Esophagus squamous epithelium (tissue), 5 donors: ENCODE results near the gene ZNF358. TPM values are rescaled to one million over a fixed set of nuclear protein-coding genes. Genes with fewer than 3 reads are reported as not detected.

Source experiments
- DNase-seq: peaks from one replicate; lab custom pipeline; 2025; lab: John Stamatoyannopoulos, UW
- H3K27ac ChIP-seq, 4 donors: fragments of 200-600 bp; sonication (generic); one replicate each; pipeline ENCODE4 v1.5.1; 2016 to 2019; ENCODE audit warnings: mild to moderate bottlenecking in 1 of 4
- H3K27me3 ChIP-seq, 4 donors: fragments of 200-600 bp; sonication (generic); 1 replicate in 3 of 4; 2 replicates in 1 of 4; pipeline versions ENCODE4 v1.5.1 to v1.6.0; 2017 to 2021; ENCODE audit warnings: antibody characterized with exemption in 1 of 4
- H3K36me3 ChIP-seq, 3 donors: fragments of 200-600 bp; sonication (generic); one replicate each; pipeline ENCODE4 v1.5.1; 2016 to 2019
- H3K4me1 ChIP-seq, 3 donors: fragments of 200-600 bp; sonication (generic); one replicate each; pipeline ENCODE4 v1.5.1; 2017 to 2019
- H3K4me3 ChIP-seq, 4 donors: fragments of 200-600 bp; sonication (generic); 1 replicate in 3 of 4; 2 replicates in 1 of 4; pipeline ENCODE4 v1.5.1; 2016 to 2019; ENCODE audit warnings: mild to moderate bottlenecking in 2 of 4, moderate library complexity in 1 of 4
- H3K9me3 ChIP-seq, 3 donors: fragments of 200-600 bp; sonication (generic); one replicate each; pipeline ENCODE4 v1.5.1; 2016 to 2019
- CTCF ChIP-seq, 6 experiments: fragments of 450-650 bp in 4 of 6; fragments of 200-600 bp in 2 of 6; sonication (generic) in 2 of 6; IDR thresholded peaks; one replicate each; pipeline ENCODE4 v1.5.1; 2016 to 2019; ENCODE audit warnings: antibody characterized with exemption in 6 of 6, mild to moderate bottlenecking in 4 of 6, moderate library complexity in 4 of 6
- POLR2A ChIP-seq, 4 donors: fragments of 450-650 bp; IDR thresholded peaks; one replicate each; pipeline ENCODE4 v1.6.1; 2017; ENCODE audit warnings: antibody characterized with exemption in 4 of 4, mild to moderate bottlenecking in 4 of 4, moderate library complexity in 3 of 4
- WGBS, 2 donors: methylation state at CpG; one replicate each; pipeline ENCODE4 v1.1.5; 2018; 5-methylcytosine and 5-hydroxymethylcytosine counted together
- intact Hi-C: fragments of 100-400 bp; cut with DNase I; formaldehyde crosslinking; loops from one replicate; pipeline ENCODE4 v1.15.0; 2022
- total RNA-seq, 4 donors: library from RNA; depleted of rRNA; stranded (reverse); fragments of >200 nt; gene quantifications; one replicate each; pipeline ENCODE4 v1.1.0, GENCODE V29; 2016
- donor health status: DM: yes; HTN: yes; CAD: no.

The ZNF358 gene
- total RNA-seq, 4 donors from 2014 or later: 3.8 to 42.2 (median 19.5) TPM

GRCh38 chr19:7505682-7506384 lies 10.1 kb upstream of the ZNF358 start:
- H3K4me3 ChIP-seq: peak overlapping the region in 2 of 4 donors; percentile 7 to 32
- no peaks in the 10 kb centered on the region for H3K9me3 ChIP-seq
- DNase-seq: no peak
- H3K4me1 ChIP-seq: peaks cover 4 to 42% (median 14%) of the 10 kb centered on the region in 3 donors
- intact Hi-C loops: no loop called here
- WGBS, 2 donors: 9 to 13% methylated on average over 4 to 8 of the region's 33 CpGs
- peak overlapping the region in 3 of 4 donors; percentile 34 to 48 (median 45) for H3K27ac ChIP-seq
- no peaks in the 10 kb centered on the region for H3K36me3 ChIP-seq
- TF ChIP-seq POLR2A (IDR thresholded peaks at IDR 0.05) (no peak), CTCF (IDR thresholded peaks at IDR 0.05) (no peak)
- H3K27me3 ChIP-seq: peaks cover 0 to 20% (median 0%) of the 10 kb centered on the region in 4 donors

- peaks cover 0 to 12% (median 0%) of the 10 kb centered on the region in 4 donors for H3K27me3 ChIP-seq
- H3K4me1 ChIP-seq: peaks cover 3 to 34% (median 11%) of the 10 kb centered on the region in 3 donors
- H3K27ac ChIP-seq: peak overlapping the region in 3 of 4 donors; percentile 45 to 52 (median 48)
- H3K36me3 ChIP-seq: no peaks in the 10 kb centered on the region
- DNase-seq: peak; percentile 32
- intact Hi-C loops: no loop called here
- H3K4me3 ChIP-seq: peak overlapping the region in 1 of 4 donors; percentile 32
- TF ChIP-seq POLR2A (IDR thresholded peaks at IDR 0.05): no peak
- no peak for TF ChIP-seq CTCF (IDR thresholded peaks at IDR 0.05)
- WGBS, 2 donors: 27 to 49% methylated on average over 16 to 20 of the region's 20 CpGs
- H3K9me3 ChIP-seq: no peaks in the 10 kb centered on the region
Measured at GRCh38 chr19:7506385-7507328, 9.2 kb upstream of the ZNF358 start.

- intact Hi-C loops: no loop called here
- DNase-seq: no peak
- 29 to 50% methylated on average over 7 to 10 of the region's 11 CpGs for WGBS, 2 donors
- H3K27me3 ChIP-seq: peaks cover 0 to 5% (median 0%) of the 10 kb centered on the region in 4 donors
- peaks cover 3 to 33% (median 11%) of the 10 kb centered on the region in 3 donors for H3K4me1 ChIP-seq
- TF ChIP-seq POLR2A (IDR thresholded peaks at IDR 0.05) (no peak), CTCF (IDR thresholded peaks at IDR 0.05) (no peak)
- peak overlapping the region in 1 of 4 donors; percentile 34 for H3K27ac ChIP-seq
- no peaks in the 10 kb centered on the region for H3K36me3 ChIP-seq
- H3K4me3 ChIP-seq: no peak overlapping the region
- H3K9me3 ChIP-seq: no peaks in the 10 kb centered on the region
Measured at GRCh38 chr19:7507884-7508283, 8.0 kb upstream of the ZNF358 start.

- Histone ChIP-seq H3K9me3 (no peaks in the 10 kb centered on the region), H3K27me3 (peaks cover 0 to 5% (median 0%) of the 10 kb centered on the region in 4 donors), H3K4me3 (no peak overlapping the region), H3K4me1 (peaks cover 3 to 41% (median 18%) of the 10 kb centered on the region in 3 donors), H3K27ac (no peak overlapping the region), H3K36me3 (no peaks in the 10 kb centered on the region)
- no peak for DNase-seq
- TF ChIP-seq CTCF (IDR thresholded peaks at IDR 0.05) (no peak), POLR2A (IDR thresholded peaks at IDR 0.05) (no peak)
- intact Hi-C loops: no loop called here
- 15 to 30% methylated on average over 3 of the region's 3 CpGs for WGBS, 2 donors
Measured at GRCh38 chr19:7509625-7510024, 6.3 kb upstream of the ZNF358 start.
